DMS153 treated with DMSO at 0.1 percent for 48 hours (cell line): ENCODE results near the gene SLC51B.
"Not testable (repeated sequence)": the region's sequence is repeated elsewhere in the genome, so short reads cannot be mapped to it uniquely, and the experiment has no call there.

Experiments
- DNase-seq: peaks from one replicate; lab custom pipeline; 2025; ENCODE audit not compliant: unreplicated experiment; lab: John Stamatoyannopoulos, UW

Gene SLC51B

DNA sequence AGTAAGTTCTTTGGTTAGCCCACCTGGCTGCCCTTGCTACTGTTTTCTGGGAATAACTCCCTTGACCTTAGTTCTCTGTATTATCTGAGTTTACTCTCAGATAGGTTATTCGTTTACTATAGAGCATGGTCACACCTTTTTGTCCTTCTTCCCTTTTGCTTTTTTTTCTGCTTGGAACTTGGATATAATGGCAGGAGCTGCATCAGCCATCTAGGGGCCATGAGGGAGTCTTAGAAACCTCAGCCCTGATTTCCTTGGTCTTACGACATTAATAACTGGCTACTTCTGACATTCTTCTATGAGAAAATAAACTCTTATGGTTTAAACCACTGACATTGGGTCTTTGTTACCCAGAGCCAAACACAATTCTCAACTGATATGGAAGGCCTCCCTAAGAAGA lies 3.4 kb upstream of the SLC51B start:
- no peak for DNase-seq

DNA sequence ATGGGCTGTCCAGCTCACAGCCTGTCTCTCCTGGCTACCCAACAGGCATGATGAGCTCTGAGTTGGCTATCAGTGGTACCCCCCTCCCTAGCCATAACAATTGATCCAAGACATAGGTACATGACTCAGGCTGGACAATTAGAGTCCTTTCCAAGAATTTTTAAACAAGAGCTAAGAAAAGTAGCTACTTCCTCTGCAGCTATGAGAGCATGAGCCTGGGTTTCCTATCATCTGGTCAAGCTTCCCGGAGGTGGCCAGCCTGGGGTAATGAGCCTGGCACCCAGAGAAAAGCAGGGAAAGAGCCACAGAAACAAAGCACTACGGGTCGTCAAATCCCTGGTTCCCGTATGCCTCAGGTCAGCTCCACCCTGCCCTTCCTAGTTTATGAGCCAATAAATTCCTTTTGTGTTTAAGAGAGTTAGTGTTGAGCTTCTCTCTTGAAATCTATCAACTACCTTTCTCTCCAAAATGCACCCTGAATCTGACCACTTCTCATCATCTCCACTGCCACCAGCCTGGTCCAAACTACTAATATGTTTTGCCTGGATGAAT lies 2.3 kb upstream of the SLC51B start:
- DNase-seq = no peak

DNA sequence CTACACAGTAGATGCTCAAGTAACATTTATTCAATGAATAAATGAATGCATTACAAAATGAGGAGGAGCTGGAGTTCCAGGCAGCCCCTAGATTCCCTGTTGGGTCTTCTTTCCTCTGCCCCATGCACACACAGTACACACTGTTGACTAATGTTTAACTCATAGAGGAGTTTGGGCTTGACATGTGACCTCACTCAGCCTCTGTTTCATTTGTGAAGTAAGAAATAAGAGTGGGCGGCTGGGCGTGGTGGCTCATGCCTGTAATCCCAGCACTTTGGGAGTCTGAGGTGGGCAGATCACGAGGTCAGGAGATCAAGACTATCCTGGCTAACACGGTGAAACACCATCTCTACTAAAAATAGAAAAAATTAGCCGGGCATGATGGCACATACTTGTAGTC lies 969 bp upstream of the SLC51B start:
- DNase-seq = not testable (repeated sequence)

- DNase-seq = no peak
Observed at GRCh38 chr15:65048241-65048640, 3.1 kb downstream of the SLC51B start.

DNA sequence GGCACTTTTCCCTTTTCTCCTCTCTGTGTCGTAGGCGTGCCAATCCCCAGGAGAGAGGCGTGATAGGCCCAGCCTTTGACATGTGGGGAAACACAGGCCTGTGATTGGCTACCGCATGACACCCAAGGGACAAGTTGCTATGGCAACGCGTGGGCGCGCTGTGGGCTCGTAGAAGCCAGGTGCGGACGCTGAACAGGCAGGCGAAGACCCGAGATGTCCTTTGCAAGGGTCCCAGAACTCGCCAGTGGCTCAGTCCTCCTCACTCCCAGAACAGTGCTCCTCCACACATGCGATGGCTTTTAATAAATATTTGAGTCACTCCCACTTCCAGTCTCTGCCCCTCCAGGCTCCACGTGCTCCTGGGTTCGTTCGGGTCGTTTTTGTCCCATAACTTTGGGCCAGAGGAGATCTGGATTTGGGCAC lies 4.2 kb downstream of the SLC51B start:
- DNase-seq = peak; percentile 52

DNA sequence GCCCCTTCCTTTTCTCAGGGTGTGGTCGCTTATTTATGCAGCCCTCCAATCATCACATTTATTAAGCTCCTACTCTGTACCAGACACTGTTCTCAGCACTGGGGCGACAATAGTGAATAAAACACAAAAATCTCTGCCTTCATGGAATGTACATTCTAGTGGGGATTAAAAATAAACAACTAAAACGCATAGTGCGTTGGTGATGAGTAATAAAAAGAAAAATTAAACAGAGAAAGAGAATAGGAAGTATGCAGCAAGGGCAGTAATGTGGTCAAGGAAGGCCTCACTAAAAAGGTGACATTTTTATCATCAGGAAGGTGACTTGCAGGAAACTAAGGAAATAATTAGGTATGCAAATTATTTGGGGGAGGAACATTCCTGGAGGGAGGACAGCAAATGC lies 5.1 kb downstream of the SLC51B start:
- no peak for DNase-seq

DNA sequence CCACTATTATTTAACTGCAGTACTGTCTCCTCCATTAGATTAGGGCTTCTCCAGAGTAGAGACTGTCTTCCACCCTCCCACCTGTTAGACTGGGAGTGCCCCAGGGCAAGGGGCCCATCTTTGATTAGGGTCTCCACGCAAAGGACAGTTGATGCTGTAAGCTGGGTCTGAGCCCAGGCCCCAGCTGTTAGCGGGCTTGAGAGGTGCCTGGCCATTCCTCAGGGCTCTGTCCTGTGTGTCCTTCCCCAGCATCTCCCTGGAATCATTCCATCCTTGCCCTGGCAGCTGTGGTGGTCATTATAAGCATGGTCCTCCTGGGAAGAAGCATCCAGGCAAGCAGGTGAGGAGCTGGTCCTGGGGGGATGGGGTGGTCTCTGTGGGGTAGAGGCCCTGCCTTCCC lies 6.1 kb downstream of the SLC51B start:
- no peak for DNase-seq

- DNase-seq = no peak
Observed at GRCh38 chr15:65052956-65053355, 7.8 kb downstream of the SLC51B start.

- no peak for DNase-seq
Observed at GRCh38 chr15:65054333-65055200, 9.4 kb downstream of the SLC51B start.

DNA sequence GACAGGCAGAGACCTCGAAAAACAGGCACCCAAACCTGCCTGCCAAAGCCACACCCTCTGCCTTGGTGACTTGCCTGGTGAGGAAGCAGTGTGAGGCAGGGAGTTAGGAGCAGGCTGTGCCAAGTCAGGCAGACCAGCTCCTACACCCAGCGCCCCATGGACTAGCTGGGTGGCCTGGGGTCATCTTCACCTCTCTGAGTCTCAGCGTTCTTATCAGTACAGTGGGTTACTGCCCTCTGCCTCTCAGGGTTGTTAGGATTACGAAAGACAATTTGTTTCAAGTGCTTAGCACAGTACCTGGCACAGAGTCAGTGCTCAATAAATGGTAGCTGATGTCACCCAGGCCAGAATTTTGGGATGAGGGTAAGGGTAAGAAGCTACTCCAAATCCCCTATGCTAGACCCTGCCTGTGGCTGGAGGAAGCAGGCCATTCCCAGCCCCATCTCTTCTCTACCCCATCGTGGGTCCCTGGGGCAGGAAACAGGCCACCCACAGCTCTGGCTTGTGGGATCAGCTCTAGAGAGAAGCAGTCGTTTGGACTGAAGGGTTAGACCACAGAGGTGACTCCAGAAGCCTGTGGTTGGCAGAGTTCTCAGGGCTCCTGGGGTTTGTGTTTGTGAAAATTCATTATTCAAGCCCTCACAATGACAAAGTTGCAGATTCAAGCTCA lies 10.1 kb downstream of the SLC51B start:
- DNase-seq = no peak

GRCh38 chr15:65056106-65056505 lies 10.9 kb downstream of the SLC51B start:
- no peak for DNase-seq

- no peak for DNase-seq
Observed at GRCh38 chr15:65056868-65057548, 11.8 kb downstream of the SLC51B start.

DNA sequence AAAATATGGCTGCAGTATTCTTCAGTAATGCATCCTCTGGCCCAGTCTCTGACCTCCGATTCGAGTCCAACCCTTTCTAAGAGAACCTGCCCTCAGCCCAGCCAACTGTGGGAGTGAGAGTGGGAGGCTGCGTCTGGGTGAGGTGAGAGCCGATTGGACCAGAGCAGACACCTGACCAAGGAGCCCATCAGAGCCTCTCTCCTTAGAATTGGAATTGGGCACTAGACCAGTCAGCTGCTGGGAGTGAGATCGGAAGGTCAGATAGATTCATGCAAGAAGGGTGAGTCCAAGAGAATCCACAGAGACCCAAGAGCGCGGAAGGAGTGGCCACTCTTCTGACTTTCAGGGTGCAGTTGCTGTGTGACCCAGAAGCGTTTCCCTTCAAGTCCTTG lies 12.4 kb downstream of the SLC51B start:
- no peak for DNase-seq

GRCh38 chr15:65058394-65059368 lies 13.5 kb downstream of the SLC51B start:
- no peak for DNase-seq

GRCh38 chr15:65059369-65059750 lies 14.2 kb downstream of the SLC51B start:
- no peak for DNase-seq

- DNase-seq = no peak
Observed at GRCh38 chr15:65059931-65060596, 14.9 kb downstream of the SLC51B start.

DNA sequence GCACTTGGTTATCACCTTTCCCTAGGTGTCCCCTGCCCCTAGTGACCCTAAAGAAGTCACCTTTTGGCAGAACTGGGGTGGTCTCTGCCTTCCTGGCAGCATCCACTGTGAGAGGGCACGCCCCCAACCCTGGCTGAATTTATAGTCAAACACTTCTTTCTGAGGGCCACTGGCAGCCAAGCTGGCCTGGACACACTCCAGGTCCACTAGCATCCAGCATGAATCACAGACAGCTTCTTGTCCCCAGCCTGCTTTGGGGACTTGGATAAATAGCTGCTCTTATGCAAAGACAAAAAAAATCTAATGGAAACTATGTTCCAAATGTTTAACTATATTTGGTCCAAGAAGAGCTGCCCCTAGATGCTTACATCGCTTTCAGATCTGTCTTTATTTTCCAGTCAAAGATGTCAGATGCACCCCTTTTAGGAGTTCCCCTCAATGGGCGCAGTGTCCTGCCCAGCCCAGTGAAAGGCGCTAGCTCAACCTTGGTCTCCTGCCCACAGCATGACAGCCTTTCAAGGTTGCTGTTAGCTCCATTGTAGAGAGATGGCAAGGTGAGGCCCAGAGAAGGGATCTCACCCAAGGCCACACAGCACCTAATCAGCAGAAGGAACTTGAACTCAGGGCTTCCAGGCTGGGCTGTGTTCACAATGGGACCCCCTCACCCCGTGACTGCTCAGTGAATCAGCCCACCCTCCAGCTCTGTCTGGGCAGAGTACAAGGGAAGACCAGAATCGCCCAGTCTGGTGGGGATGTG lies 15.6 kb downstream of the SLC51B start:
- DNase-seq = no peak

DNA sequence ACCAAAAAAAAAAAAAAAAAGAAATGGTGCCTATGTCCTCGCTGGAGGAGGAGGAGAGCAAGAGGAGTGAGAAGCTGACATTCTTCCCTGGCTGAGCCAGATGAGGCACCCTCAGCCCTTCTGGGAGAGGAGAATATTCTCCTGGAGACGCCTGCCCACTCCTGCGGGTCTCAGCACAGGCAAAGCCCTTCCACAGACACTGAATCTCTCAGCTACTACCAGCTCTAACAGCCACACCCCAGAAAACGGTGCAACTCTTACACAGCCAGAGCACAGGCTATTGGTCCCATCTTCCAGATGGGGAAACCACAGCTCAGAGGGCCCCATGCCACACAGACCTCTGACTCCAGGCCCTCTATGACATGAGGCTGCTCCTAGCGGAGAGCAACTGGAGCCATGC lies 16.9 kb downstream of the SLC51B start:
- DNase-seq = no peak

DNA sequence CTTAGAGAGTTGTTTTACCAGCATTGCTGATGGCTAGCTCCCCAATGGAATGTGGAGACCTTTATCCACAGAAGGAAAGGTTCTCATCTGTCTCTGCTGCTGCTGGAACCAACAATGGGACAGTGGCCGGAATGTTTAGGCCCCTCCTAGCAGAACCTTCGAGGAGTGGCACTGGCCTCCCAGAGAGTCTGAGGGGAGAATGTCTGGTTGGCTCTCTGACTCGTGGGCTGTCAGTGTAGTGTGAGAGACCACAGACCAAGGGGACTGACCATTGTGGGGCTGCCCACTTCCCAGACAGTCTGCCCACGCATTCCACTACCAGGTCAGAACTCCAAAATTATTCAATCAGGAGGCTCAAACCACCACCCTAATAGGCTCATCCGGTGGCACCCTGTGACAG lies 17.5 kb downstream of the SLC51B start:
- no peak for DNase-seq
